Measurements from ENCODE around the gene GREB1L. TPM values are rescaled to one million over a fixed set of nuclear protein-coding genes. Genes with fewer than 3 reads are reported as not detected.
A peak's percentile ranks its signal among the peaks of the same experiment; 100 is the strongest.

The GREB1L gene
- polyA plus RNA-seq, 1 donor from 2014 or later = 0.05 TPM

GRCh38 chr18:21391074-21391673 is 149.1 kb downstream of the GREB1L start:
- H3K4me3 Mint-ChIP-seq = no peak overlapping the region
- H3K9me3 Mint-ChIP-seq = no peaks in the 10 kb centered on the region
- H3K4me1 Mint-ChIP-seq = no peaks in the 10 kb centered on the region
- H3K27ac Mint-ChIP-seq = no peak overlapping the region
- no peaks in the 10 kb centered on the region for H3K36me3 Mint-ChIP-seq
- H3K27me3 Mint-ChIP-seq = peaks cover 4% of the 10 kb centered on the region

DNA sequence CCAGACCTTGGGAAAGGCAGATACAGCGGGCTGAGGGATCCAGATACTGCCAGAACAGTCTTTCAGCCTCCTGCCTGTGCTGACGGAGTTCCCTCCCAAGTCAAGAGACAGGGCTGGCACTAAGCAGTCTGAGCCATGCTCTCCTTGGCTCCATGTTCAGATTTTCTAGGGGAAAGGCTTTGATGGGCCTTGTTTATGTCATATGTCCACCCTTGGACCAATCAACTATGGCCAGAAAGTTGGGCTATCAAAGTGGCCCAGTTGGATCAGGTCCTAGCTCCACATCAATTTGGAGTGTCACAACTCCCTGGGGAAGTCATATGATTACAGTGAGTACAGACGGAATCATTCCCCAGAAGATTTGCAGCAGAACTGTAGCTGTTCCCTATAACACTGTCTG is 152.0 kb downstream of the GREB1L start:
- H3K4me1 Mint-ChIP-seq = no peaks in the 10 kb centered on the region
- no peaks in the 10 kb centered on the region for H3K9me3 Mint-ChIP-seq
- H3K27me3 Mint-ChIP-seq = peaks cover 4% of the 10 kb centered on the region
- no peak overlapping the region for H3K4me3 Mint-ChIP-seq
- H3K36me3 Mint-ChIP-seq = no peaks in the 10 kb centered on the region
- no peak overlapping the region for H3K27ac Mint-ChIP-seq

DNA sequence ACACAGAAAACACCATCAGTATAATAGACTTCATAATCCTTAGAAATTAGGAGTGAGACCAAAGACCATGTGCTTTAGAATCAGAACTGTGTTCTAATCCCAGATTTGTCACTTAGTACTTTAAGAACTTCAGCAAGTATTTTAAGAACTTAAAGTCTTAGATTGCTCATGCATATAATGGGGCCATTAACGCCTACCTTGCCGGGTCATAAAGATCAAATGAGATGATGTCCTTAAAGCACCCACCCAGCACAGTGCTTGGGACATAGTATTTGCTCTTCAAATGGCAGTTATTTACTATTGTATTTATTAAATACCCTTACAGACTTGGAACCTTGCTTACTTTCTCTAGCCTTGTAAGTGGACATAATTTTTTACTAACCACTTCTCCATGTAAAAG is 156.1 kb downstream of the GREB1L start:
- H3K27me3 Mint-ChIP-seq = peaks cover 2% of the 10 kb centered on the region
- no peaks in the 10 kb centered on the region for H3K9me3 Mint-ChIP-seq
- H3K4me1 Mint-ChIP-seq = no peaks in the 10 kb centered on the region
- no peak overlapping the region for H3K4me3 Mint-ChIP-seq
- no peaks in the 10 kb centered on the region for H3K36me3 Mint-ChIP-seq
- H3K27ac Mint-ChIP-seq = no peak overlapping the region

DNA sequence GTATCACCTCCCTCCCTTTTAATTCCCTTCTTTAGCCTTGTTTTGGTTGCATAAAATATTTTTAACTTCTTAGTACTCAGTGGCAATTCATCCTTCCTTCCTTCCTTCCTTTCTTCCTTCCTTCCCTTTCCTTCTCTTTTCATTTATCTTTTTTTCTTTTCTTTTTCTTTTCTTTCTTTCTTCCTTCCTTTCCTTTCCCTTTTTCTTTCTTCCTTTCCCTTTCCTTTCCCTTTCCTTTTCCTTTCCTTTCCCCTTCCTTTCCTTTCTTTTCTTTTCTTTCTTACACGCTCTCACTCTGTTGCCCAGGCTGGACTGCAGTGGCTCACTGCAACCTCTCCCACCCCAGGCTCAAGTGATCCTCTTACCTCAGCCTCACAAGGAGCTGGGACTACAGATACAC is 160.2 kb downstream of the GREB1L start:
- Mint-ChIP-seq H3K4me3 (no peak overlapping the region), H3K36me3 (no peaks in the 10 kb centered on the region), H3K4me1 (no peaks in the 10 kb centered on the region), H3K9me3 (no peaks in the 10 kb centered on the region), H3K27me3 (peaks cover 5% of the 10 kb centered on the region), H3K27ac (no peak overlapping the region)

GRCh38 chr18:21404426-21404825 is 162.4 kb downstream of the GREB1L start:
- no peaks in the 10 kb centered on the region for H3K9me3 Mint-ChIP-seq
- no peak overlapping the region for H3K4me3 Mint-ChIP-seq
- H3K27ac Mint-ChIP-seq = no peak overlapping the region
- no peaks in the 10 kb centered on the region for H3K4me1 Mint-ChIP-seq
- H3K27me3 Mint-ChIP-seq = peaks cover 5% of the 10 kb centered on the region
- no peaks in the 10 kb centered on the region for H3K36me3 Mint-ChIP-seq

- Mint-ChIP-seq H3K36me3 (no peaks in the 10 kb centered on the region), H3K4me3 (no peak overlapping the region), H3K27ac (no peak overlapping the region), H3K27me3 (peaks cover 3% of the 10 kb centered on the region), H3K9me3 (no peaks in the 10 kb centered on the region), H3K4me1 (no peaks in the 10 kb centered on the region)
Observed at GRCh38 chr18:21406116-21406515, 164.1 kb downstream of the GREB1L start.

DNA sequence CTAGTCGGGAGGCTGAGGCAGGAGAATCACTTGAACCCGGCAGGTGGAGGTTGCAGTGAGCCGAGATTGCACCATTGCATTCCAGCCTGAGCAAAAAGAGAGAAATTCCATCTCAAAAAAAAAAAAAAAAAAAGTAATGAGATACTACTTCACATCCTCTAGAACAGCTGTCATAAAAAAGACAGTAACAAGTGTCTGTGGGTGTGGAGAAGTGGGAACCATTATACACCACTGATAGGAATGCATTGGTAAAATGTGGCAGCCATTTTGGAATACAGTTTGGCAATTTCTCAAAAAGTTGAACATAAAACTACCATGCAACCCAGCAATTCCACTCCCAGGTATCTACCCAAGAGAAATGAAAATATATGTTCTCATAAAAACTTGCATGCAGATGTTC is 166.6 kb downstream of the GREB1L start:
- H3K27me3 Mint-ChIP-seq = peaks cover 3% of the 10 kb centered on the region
- no peak overlapping the region for H3K27ac Mint-ChIP-seq
- no peak overlapping the region for H3K4me3 Mint-ChIP-seq
- no peaks in the 10 kb centered on the region for H3K9me3 Mint-ChIP-seq
- H3K4me1 Mint-ChIP-seq = no peaks in the 10 kb centered on the region
- no peaks in the 10 kb centered on the region for H3K36me3 Mint-ChIP-seq

- H3K9me3 Mint-ChIP-seq = peaks cover 0 to 2% (median 0%) of the 10 kb centered on the region in 3 donors
- peaks cover 11% of the 10 kb centered on the region for H3K27me3 Mint-ChIP-seq
- H3K4me1 Mint-ChIP-seq = no peaks in the 10 kb centered on the region
- no peaks in the 10 kb centered on the region for H3K36me3 Mint-ChIP-seq
- H3K27ac Mint-ChIP-seq = no peak overlapping the region
- no peak overlapping the region for H3K4me3 Mint-ChIP-seq
Observed at GRCh38 chr18:21433436-21433835, 191.4 kb downstream of the GREB1L start.

DNA sequence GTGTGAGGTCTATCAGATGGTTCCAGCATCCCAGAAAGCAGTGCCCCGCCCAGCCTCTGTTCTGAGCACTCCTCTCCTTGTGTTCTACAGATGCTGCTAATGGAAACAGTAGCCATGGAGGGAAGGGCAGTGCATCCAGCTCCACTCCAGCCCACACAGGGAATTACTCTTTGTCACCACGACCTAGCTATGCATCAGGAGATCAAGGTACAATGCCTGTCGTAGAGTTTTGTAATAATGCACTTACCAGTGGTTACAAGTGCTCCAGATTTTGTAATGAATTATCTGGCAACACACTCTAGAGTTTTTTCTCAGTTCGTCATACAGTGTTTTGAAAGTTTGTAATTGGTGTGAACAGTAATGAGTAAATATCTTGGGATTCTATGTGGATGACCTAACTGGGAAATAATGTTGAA is 197.4 kb downstream of the GREB1L start:
- Mint-ChIP-seq H3K4me3 (no peak overlapping the region), H3K27me3 (peaks cover 11% of the 10 kb centered on the region), H3K36me3 (no peaks in the 10 kb centered on the region), H3K27ac (no peak overlapping the region), H3K9me3 (no peaks in the 10 kb centered on the region), H3K4me1 (no peaks in the 10 kb centered on the region)

GRCh38 chr18:21441670-21442069 is 199.6 kb downstream of the GREB1L start:
- no peaks in the 10 kb centered on the region for H3K4me1 Mint-ChIP-seq
- no peaks in the 10 kb centered on the region for H3K9me3 Mint-ChIP-seq
- no peaks in the 10 kb centered on the region for H3K27me3 Mint-ChIP-seq
- H3K36me3 Mint-ChIP-seq = no peaks in the 10 kb centered on the region
- H3K4me3 Mint-ChIP-seq = no peak overlapping the region
- no peak overlapping the region for H3K27ac Mint-ChIP-seq

DNA sequence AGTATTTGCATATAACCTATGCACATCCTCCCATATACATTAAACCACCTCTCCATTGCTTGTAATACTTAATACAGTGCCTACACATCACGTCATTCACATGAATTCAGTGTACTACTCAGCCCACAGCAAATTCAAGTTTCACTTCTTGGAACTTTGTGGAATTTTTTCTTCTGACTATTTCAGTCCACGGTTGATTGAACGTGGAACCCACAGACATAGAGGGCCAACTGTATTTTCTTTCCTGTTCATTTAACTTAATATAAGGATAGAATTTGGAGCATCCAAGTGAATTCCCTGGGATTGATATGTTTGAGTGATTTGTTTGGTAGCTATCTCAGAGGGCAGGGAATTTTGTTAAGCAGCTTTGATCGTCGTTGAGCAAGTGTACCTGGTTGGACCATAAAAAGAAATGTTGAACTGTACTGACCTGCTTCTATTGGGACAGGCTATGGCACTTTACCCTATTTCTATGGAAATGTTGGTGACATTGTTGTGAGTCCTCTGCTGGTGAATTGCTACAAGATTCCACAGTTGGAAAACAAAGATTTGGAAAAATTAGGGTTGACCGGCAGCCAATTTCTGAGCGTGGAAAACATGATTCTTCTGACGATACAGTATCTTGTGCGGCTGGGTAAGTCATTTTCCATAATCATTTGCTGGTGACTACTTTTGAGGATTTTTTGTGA is 201.9 kb downstream of the GREB1L start:
- H3K27me3 Mint-ChIP-seq = no peaks in the 10 kb centered on the region
- no peaks in the 10 kb centered on the region for H3K36me3 Mint-ChIP-seq
- no peaks in the 10 kb centered on the region for H3K9me3 Mint-ChIP-seq
- no peak overlapping the region for H3K4me3 Mint-ChIP-seq
- peaks cover 0 to 4% (median 1%) of the 10 kb centered on the region in 3 donors for H3K4me1 Mint-ChIP-seq
- H3K27ac Mint-ChIP-seq = no peak overlapping the region

- no peaks in the 10 kb centered on the region for H3K36me3 Mint-ChIP-seq
- peak overlapping the region in 1 of 4 donors; percentile 1 for H3K4me3 Mint-ChIP-seq
- no peak overlapping the region for H3K27ac Mint-ChIP-seq
- H3K9me3 Mint-ChIP-seq = no peaks in the 10 kb centered on the region
- peaks cover 0 to 4% (median 1%) of the 10 kb centered on the region in 3 donors for H3K4me1 Mint-ChIP-seq
- no peaks in the 10 kb centered on the region for H3K27me3 Mint-ChIP-seq
Observed at GRCh38 chr18:21444465-21445212, 202.6 kb downstream of the GREB1L start.

DNA sequence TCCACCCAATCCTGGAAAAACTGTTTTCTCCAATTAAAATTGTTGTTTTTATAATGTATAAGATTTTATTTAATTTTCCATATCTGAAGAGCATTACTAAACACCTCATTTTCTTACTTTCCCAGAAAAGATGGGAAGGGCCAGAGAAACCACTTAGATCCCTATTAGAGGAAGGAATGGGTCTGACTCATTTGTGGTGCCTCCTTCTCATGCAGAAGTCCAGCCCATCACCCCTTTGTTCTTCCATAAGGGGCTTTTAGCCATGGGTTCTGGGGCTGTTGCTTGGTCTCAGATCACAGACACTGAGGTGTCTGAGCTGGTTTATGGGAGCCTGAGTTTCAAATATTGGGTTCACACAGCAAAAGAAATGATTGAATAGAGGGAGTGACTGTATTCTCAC is 206.3 kb downstream of the GREB1L start:
- no peak overlapping the region for H3K27ac Mint-ChIP-seq
- no peaks in the 10 kb centered on the region for H3K9me3 Mint-ChIP-seq
- H3K27me3 Mint-ChIP-seq = peaks cover 9% of the 10 kb centered on the region
- peaks cover 0 to 4% (median 1%) of the 10 kb centered on the region in 3 donors for H3K4me1 Mint-ChIP-seq
- peaks cover 2% of the 10 kb centered on the region for H3K36me3 Mint-ChIP-seq
- no peak overlapping the region for H3K4me3 Mint-ChIP-seq

- H3K9me3 Mint-ChIP-seq = no peaks in the 10 kb centered on the region
- H3K27me3 Mint-ChIP-seq = peaks cover 9% of the 10 kb centered on the region
- no peak overlapping the region for H3K4me3 Mint-ChIP-seq
- peaks cover 2% of the 10 kb centered on the region for H3K36me3 Mint-ChIP-seq
- H3K4me1 Mint-ChIP-seq = peaks cover 0 to 4% (median 1%) of the 10 kb centered on the region in 3 donors
- no peak overlapping the region for H3K27ac Mint-ChIP-seq
Observed at GRCh38 chr18:21449367-21450290, 207.6 kb downstream of the GREB1L start.

GRCh38 chr18:21450503-21450902 is 208.5 kb downstream of the GREB1L start:
- H3K27ac Mint-ChIP-seq = no peak overlapping the region
- no peaks in the 10 kb centered on the region for H3K9me3 Mint-ChIP-seq
- H3K36me3 Mint-ChIP-seq = peaks cover 2% of the 10 kb centered on the region
- peaks cover 9% of the 10 kb centered on the region for H3K27me3 Mint-ChIP-seq
- H3K4me1 Mint-ChIP-seq = peaks cover 0 to 4% (median 1%) of the 10 kb centered on the region in 3 donors
- H3K4me3 Mint-ChIP-seq = no peak overlapping the region
